SK-N-SH treated with all-trans-retinoic acid at 6 μM for 48 hours (cell line): Measurements from ENCODE around the gene RTP4.

Experiments
- RARB ChIP-seq: fragments of 250-450 bp; sonication (Bioruptor Pico); IDR thresholded peaks from 2 replicates; pipeline ENCODE4 v1.8.0; 2021; ENCODE audit warnings: mild to moderate bottlenecking, moderate library complexity
- TF ChIP-seq, protein P1 (sequence below): fragments of 250-450 bp; sonication (Bioruptor Pico); IDR thresholded peaks from 2 replicates; pipeline ENCODE4 v1.5.1; 2021; ENCODE audit warnings: mild to moderate bottlenecking, moderate library complexity
- TF ChIP-seq, protein P2 (sequence below): fragments of 250-450 bp; sonication (Bioruptor Pico); IDR thresholded peaks from 2 replicates; pipeline ENCODE4 v1.8.0; 2021; ENCODE audit warnings: low read depth, mild to moderate bottlenecking, moderate library complexity, borderline replicate concordance

DNA sequence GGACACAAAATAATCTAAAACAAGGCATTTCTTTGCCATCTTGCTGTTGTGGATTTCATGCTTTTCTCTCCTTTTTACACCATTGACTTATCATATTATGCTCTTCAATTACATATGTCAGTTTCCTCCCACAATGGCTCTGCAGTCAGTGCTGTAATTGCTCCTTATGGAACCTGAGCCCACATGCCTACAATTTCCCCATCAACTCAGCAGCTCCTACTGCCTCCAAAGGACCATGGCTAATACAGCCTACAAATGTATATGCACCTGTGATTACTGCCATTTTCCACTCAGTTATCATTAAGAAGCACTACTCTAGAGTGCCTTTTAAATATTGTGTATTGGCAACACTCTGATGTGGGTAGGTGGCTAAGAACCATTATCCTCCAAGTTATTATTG lies 30.8 kb downstream of the RTP4 start:
- TF ChIP-seq, protein P1, sequence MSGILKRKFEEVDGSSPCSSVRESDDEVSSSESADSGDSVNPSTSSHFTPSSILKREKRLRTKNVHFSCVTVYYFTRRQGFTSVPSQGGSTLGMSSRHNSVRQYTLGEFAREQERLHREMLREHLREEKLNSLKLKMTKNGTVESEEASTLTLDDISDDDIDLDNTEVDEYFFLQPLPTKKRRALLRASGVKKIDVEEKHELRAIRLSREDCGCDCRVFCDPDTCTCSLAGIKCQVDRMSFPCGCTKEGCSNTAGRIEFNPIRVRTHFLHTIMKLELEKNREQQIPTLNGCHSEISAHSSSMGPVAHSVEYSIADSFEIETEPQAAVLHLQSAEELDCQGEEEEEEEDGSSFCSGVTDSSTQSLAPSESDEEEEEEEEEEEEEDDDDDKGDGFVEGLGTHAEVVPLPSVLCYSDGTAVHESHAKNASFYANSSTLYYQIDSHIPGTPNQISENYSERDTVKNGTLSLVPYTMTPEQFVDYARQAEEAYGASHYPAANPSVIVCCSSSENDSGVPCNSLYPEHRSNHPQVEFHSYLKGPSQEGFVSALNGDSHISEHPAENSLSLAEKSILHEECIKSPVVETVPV = no peak
- TF ChIP-seq, protein P2, sequence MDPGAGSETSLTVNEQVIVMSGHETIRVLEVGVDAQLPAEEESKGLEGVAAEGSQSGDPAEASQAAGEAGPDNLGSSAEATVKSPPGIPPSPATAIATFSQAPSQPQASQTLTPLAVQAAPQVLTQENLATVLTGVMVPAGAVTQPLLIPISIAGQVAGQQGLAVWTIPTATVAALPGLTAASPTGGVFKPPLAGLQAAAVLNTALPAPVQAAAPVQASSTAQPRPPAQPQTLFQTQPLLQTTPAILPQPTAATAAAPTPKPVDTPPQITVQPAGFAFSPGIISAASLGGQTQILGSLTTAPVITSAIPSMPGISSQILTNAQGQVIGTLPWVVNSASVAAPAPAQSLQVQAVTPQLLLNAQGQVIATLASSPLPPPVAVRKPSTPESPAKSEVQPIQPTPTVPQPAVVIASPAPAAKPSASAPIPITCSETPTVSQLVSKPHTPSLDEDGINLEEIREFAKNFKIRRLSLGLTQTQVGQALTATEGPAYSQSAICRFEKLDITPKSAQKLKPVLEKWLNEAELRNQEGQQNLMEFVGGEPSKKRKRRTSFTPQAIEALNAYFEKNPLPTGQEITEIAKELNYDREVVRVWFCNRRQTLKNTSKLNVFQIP (CRISPR knock-in tag) = no peak
- no peak for TF ChIP-seq RARB (CRISPR knock-in tag)
